ENCODE data around the gene MBD3L2B.
"Not testable (repeated sequence)": the region's sequence is repeated elsewhere in the genome, so short reads cannot be mapped to it uniquely, and the experiment has no call there.

MBD3L2B gene

DNA sequence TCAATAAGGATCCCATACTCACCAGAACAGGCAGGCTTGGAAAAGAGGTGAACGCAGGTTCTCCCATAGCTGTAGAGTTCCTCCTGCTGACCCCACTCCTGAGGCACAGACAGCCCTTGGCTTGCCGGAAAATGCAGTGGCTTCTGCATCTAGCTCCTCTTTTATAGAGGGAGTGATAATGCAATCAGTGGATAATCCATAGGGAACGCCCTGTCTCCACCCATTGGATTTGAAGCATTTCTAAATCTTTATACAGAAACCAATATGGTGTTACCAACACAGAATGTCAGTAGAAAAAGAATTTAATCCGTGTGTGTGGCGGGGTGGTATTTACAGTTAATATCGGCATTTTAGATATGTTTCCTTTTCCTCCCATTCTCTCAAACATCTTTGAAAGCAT is at the start of gene MBD3L2B:
Gene MBD3L2B, minus strand, starts transcription at position 101 of the 400 bp plus-strand sequence. Its CDS starts 34 bp downstream, at position 67.
- H3K9me3 ChIP-seq (ENCODE audit: insufficient read depth, low read length); H2AFZ ChIP-seq (ENCODE audit: low read depth, low read length); H3K4me1 ChIP-seq (ENCODE audit: low read length); H3K4me2 ChIP-seq (ENCODE audit: low read length); H3K27me3 ChIP-seq (ENCODE audit: low read depth, low read length); H3K9ac ChIP-seq (ENCODE audit: low read length); H3K36me3 ChIP-seq (replicated peaks; ENCODE audit: low read depth, low read length); H4K20me1 ChIP-seq (ENCODE audit: insufficient read depth, low read length); H3K4me3 ChIP-seq (ENCODE audit: low read length); H3K79me2 ChIP-seq (ENCODE audit: low read length); H3K27ac ChIP-seq (ENCODE audit: low read length): not testable (repeated sequence)

- H2AFZ ChIP-seq (ENCODE audit: low read depth, low read length): peak overlapping the region; percentile 99
- H4K20me1 ChIP-seq (ENCODE audit: insufficient read depth, low read length): no peaks in the 10 kb centered on the region
- H3K4me2 ChIP-seq (ENCODE audit: low read length): peak overlapping the region; percentile 90
- H3K4me3 ChIP-seq (ENCODE audit: low read length): peak overlapping the region; percentile 93
- peaks cover 32% of the 10 kb centered on the region for H3K36me3 ChIP-seq (replicated peaks; ENCODE audit: low read depth, low read length)
- H3K79me2 ChIP-seq (ENCODE audit: low read length): peaks cover 19% of the 10 kb centered on the region
- H3K9ac ChIP-seq (ENCODE audit: low read length): peak overlapping the region; percentile 86
- peak overlapping the region; percentile 65 for H3K27ac ChIP-seq (ENCODE audit: low read length)
- H3K4me1 ChIP-seq (ENCODE audit: low read length): peaks cover 8% of the 10 kb centered on the region
- TF ChIP-seq, protein P1, sequence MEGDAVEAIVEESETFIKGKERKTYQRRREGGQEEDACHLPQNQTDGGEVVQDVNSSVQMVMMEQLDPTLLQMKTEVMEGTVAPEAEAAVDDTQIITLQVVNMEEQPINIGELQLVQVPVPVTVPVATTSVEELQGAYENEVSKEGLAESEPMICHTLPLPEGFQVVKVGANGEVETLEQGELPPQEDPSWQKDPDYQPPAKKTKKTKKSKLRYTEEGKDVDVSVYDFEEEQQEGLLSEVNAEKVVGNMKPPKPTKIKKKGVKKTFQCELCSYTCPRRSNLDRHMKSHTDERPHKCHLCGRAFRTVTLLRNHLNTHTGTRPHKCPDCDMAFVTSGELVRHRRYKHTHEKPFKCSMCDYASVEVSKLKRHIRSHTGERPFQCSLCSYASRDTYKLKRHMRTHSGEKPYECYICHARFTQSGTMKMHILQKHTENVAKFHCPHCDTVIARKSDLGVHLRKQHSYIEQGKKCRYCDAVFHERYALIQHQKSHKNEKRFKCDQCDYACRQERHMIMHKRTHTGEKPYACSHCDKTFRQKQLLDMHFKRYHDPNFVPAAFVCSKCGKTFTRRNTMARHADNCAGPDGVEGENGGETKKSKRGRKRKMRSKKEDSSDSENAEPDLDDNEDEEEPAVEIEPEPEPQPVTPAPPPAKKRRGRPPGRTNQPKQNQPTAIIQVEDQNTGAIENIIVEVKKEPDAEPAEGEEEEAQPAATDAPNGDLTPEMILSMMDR (IDR thresholded peaks at IDR 0.05; ENCODE audit: low read depth, low read length): no peak
- TF ChIP-seq EZH2phosphoT487 (IDR thresholded peaks at IDR 0.05; ENCODE audit: low read depth): no peak
- no peaks in the 10 kb centered on the region for H3K27me3 ChIP-seq (ENCODE audit: low read depth, low read length)
- H3K9me3 ChIP-seq (ENCODE audit: insufficient read depth, low read length): no peaks in the 10 kb centered on the region
These were observed 48.6 kb upstream of the MBD3L2B start for GRCh38 chr19:7069904-7070226.

DNA sequence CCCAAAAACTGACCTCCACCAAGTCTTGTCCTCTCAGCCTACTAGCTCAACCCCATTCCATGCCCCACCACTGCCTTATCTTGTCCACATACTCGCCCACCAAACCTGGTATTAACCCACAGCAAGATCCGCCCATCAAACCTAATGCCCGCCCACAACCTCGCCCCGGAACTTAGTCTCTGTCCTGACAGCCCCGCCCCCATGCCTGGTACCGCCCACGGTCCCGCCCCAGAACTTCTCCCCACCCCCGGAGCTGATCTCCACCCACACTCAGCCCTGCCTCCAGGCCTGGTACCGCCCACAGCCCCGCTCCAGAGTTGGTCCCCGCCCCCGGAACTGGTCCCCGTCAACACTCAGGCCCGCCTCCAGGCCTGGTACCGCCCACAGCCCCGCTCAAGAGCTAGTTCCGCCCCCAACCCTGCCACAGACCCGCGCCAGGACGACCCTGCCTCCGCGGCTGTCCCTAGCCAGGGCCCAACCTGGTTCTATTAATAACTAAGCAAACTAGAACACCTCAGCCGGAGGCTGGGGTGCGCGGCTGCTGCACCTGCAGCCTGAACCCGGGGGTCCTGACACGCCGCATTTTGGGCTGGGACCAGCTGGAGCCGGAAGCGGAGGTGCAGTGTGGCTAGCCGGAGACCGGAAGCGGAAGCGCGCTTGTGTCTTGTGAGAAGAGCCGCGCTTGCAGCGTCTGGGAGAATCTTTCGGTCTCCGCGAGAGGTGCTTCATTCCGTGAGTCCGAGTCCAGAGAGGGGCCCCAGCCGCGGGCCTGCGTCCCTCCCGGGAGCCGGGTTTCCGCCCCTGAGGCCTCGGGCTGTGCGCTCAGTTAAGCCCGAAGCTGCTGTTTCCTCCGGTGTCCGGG is 48.0 kb upstream of the MBD3L2B start, which contains the start of gene ZNF557:
Gene ZNF557, plus strand, starts transcription at position 662 of the 862 bp plus-strand sequence. CDS start 5,372 bp downstream, outside the sequence.
- Histone ChIP-seq H3K9me3 (ENCODE audit: insufficient read depth, low read length) (no peaks in the 10 kb centered on the region), H2AFZ (ENCODE audit: low read depth, low read length) (peak within 1 kb of the TSS; percentile 99), H3K27ac (ENCODE audit: low read length) (peak within 1 kb of the TSS; percentile 65), H3K4me1 (ENCODE audit: low read length) (peaks cover 8% of the 10 kb centered on the region), H3K9ac (ENCODE audit: low read length) (peak within 1 kb of the TSS; percentile 86), H3K27me3 (ENCODE audit: low read depth, low read length) (no peaks in the 10 kb centered on the region), H3K36me3 (replicated peaks; ENCODE audit: low read depth, low read length) (peaks cover 27% of the 10 kb centered on the region), H3K79me2 (ENCODE audit: low read length) (peaks cover 19% of the 10 kb centered on the region), H4K20me1 (ENCODE audit: insufficient read depth, low read length) (no peaks in the 10 kb centered on the region), H3K4me3 (ENCODE audit: low read length) (peak within 1 kb of the TSS; percentile 93), H3K4me2 (ENCODE audit: low read length) (peak within 1 kb of the TSS; percentile 90)
- no peak for TF ChIP-seq EZH2phosphoT487 (IDR thresholded peaks at IDR 0.05; ENCODE audit: low read depth)
- TF ChIP-seq, protein P1 (IDR thresholded peaks at IDR 0.05; ENCODE audit: low read depth, low read length): no peak

- Histone ChIP-seq H3K79me2 (ENCODE audit: low read length) (peaks cover 19% of the 10 kb centered on the region), H3K4me1 (ENCODE audit: low read length) (peaks cover 8% of the 10 kb centered on the region), H4K20me1 (ENCODE audit: insufficient read depth, low read length) (no peaks in the 10 kb centered on the region), H3K36me3 (replicated peaks; ENCODE audit: low read depth, low read length) (peaks cover 22% of the 10 kb centered on the region), H3K9ac (ENCODE audit: low read length) (peak overlapping the region; percentile 13; the same call in 1 of the 2 replicates), H3K27me3 (ENCODE audit: low read depth, low read length) (no peaks in the 10 kb centered on the region), H3K4me3 (ENCODE audit: low read length) (peak overlapping the region; percentile 93), H3K27ac (ENCODE audit: low read length) (no peak overlapping the region), H3K4me2 (ENCODE audit: low read length) (peak overlapping the region; percentile 72), H3K9me3 (ENCODE audit: insufficient read depth, low read length) (no peaks in the 10 kb centered on the region), H2AFZ (ENCODE audit: low read depth, low read length) (peak overlapping the region; percentile 77)
- TF ChIP-seq, protein P1 (IDR thresholded peaks at IDR 0.05; ENCODE audit: low read depth, low read length): no peak
- TF ChIP-seq EZH2phosphoT487 (IDR thresholded peaks at IDR 0.05; ENCODE audit: low read depth): no peak
These were observed 47.4 kb upstream of the MBD3L2B start for GRCh38 chr19:7068599-7068998.
